HTERT RPE-1 (cell line): Measurements from ENCODE around the gene TYW3.

Experiments used
- in situ Hi-C: fragments of 300-500 bp; cut with MboI; formaldehyde crosslinking; loops from 4 replicates; pipeline ENCODE4 v1.14.3; 2020; ENCODE audit warnings: low sequenced_read_pairs

TYW3 gene, protein sequence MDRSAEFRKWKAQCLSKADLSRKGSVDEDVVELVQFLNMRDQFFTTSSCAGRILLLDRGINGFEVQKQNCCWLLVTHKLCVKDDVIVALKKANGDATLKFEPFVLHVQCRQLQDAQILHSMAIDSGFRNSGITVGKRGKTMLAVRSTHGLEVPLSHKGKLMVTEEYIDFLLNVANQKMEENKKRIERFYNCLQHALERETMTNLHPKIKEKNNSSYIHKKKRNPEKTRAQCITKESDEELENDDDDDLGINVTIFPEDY

GRCh38 chr1:74732960-74733603, at the start of gene TYW3, which contains the start of gene CRYZ:
TSS of gene TYW3 (plus strand) at chr1:74733152. CDS start at chr1:74733245, 93 bp downstream.
TSS of gene CRYZ (minus strand) at chr1:74733050. CDS start at chr1:74724821, 8,229 bp downstream.
- in situ Hi-C loops: no loop called here

GRCh38 chr1:74683656-74684055, 49.3 kb upstream of the TYW3 start:
- in situ Hi-C loops: no loop called here

GRCh38 chr1:74684301-74684700, 48.7 kb upstream of the TYW3 start:
- in situ Hi-C loops: no loop called here

DNA sequence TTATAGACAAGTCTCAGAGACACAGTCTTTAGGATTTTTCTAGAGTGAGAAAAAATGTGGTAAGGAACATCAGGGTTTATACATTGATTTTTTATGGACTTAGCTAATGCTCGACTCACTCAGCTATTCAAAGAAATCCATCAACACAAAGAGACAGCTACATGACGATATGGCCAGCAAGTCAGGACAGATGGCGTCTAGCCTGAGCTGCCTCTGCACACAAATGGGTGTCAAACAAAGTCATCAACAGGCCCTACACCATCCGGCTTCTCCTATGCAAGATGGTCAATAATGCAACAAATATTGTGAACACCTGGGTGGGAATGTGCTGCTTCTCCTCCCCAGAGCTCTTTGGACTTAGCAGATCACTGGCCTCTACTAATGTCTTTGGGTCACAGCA, 46.0 kb upstream of the TYW3 start:
- in situ Hi-C loops: no loop called here

DNA sequence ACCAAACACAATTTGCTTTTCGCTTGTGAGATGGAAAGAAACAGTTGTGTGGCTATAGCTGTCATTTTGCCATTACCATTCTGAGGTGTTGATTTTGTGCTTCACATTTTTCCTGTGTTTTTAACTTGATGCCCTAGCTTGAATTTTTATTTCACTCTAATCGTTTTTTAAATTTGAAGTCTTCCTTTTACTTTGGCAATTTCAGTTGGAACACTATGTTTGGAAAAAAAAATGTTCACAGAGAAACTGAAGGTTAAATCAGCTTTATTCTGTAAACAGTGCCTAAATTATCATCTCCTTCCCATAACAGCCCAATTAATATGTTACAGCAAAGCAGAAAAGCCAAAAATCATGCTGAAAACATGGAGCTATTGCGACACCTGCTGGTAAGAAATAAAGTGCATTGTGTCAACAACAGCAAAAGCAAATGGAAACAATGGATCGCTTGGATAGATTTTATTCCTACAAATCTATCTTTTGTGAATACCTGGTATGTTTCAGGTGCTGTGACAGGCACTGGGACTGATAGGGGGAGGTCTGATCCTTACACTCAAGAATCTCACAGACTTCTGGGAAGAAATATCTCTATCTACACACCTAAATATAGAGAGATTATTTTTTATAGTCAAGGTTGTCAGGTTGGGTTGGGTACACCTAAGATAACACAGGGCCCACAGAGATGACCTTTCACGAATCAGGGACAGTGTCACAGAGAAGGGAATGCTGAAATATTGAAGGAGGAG, 43.2 kb upstream of the TYW3 start:
- in situ Hi-C loops: no loop called here

DNA sequence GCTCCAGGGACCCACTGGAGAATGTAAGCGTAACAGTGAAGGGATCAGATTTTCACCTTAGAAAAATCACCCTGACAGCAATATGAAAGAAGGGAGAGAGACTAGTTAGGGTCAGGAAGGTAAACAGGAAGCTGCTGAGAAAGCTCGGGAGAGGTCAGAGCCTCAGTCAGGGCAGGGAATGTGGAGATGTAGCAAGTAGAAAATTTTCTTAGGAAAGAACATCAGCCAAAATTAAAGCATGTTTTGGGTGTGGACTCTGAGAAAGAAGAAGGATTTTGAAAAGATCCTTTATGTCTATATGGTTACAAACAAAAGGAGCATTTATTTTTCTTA, 42.6 kb upstream of the TYW3 start:
- in situ Hi-C loops: no loop called here

DNA sequence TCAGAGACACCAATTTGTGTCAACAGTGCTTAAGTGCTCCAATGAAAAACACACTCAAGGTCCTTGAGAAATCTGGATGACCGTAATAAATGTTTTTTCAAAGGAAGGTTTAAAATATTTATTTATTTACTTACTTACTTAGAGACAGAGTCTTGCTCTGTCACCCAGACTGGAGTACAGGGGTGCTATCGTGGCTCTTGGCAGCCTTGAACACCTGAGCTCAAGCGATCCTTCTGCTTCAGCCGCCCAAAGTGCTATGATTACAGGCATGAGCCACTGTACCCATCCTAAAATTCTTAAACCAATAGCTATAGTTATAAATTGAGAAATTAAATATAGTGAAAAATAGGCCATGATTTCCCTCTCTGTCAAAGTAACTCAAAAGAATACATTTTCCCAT, 42.0 kb upstream of the TYW3 start:
- in situ Hi-C loops: no loop called here

DNA sequence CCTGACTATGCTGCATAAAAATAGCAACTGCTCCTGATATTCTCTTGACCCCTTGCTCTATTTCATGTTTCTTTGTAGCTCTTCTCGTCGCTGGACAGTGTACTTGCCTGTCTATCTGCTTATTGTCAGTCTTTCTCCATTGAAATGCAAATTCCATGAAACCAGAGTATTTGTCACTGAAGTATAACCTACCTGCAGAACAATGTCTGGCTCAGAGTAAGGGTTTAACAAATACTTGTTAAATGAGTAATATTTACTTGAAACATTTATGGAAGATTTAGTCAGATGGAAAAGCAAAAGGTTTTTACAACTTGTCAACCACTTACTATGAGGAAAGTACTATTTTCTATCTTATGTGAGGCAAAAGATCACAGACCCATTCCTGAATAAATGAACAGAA, 39.5 kb upstream of the TYW3 start:
- in situ Hi-C loops: no loop called here

GRCh38 chr1:74697832-74698231, 35.1 kb upstream of the TYW3 start:
- in situ Hi-C loops: no loop called here

DNA sequence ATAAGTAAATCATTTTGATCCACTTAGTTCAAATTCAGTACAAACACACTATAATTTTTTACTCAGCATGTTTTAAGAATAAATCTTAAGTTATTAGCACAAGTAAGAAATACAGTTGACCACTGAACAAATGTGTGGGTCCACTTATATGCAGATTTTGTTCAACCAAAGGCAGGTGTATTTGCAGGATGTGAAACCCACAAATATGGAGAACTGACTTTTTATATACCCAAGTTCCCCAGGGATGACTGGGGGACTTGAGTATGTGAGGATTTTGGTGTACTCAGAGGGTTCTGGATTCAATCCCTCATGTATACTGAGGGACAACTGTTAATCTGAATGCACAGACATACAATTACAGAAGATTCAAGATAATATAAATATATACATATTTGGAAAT, 33.6 kb upstream of the TYW3 start:
- in situ Hi-C loops: no loop called here

GRCh38 chr1:74703386-74704182, 29.4 kb upstream of the TYW3 start:
- in situ Hi-C loops: no loop called here

DNA sequence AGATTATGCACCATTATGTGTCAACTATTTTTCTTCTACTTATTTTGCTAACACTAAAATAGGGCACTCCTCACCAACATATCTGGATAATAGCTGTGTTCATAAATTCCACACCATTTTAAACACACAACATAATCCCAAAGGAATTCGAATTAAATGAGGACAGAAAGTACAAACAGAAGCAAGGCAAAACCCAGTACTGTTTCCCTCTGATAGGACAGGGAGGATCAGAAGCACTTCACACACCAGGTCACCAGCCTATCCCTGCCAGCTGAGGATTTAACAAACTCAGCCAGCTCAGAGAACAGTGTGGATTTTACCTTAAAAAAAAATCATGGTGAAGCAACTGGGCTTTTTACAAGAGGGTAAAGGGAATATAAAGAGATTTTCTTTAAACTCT, 20.1 kb upstream of the TYW3 start:
- in situ Hi-C loops: no loop called here

GRCh38 chr1:74713849-74714248, 19.1 kb upstream of the TYW3 start:
- in situ Hi-C loops: no loop called here

DNA sequence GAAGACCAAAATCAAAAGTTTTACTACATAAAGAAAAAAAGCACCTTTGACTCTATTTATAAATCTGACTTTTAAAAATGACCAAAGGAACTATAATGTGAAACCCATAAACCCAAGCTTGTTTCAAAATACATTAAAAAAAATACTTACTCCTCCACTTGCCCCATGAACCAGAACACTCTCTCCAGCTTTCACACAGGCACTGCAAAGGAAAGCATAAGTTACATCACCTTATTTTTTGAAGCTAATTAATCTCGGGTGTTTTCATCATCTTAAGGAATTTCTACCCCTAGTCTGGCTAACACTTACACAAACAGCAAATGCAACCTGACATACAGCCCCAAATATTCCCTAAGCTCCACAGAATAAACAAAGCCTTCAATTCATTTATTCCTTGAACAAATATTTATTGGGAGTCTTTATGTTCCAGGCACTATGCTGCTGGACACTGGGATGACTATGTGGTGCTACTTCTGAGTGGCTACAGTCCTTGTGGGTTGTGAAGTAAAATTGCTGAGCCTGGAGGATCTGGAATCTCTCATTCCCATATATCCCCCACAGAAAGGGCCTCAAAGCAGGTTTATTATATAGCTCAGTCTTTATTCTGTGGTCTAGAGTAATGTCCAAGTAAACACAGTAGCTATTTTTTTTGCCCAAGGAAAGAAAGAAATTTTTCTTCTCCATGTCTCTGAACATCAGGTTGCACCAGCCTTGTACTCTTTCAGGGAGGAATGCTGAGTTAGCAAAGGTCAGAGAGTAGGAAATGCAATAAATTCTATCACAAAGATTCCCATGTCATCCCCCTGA, 18.3 kb upstream of the TYW3 start:
- in situ Hi-C loops: no loop called here

DNA sequence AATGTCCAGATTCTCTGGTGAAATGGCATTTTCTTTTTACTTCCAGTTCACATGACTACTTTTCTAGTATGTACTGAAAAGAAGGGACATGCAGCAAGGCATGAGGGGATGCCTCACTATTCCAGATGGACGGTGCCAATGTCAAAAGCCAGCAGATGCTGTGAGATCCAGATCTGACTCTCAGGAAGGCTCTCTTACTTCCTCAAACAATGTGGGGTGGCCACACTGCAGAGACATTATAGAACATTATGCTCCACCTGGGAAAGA, 17.8 kb upstream of the TYW3 start:
- in situ Hi-C loops: no loop called here

DNA sequence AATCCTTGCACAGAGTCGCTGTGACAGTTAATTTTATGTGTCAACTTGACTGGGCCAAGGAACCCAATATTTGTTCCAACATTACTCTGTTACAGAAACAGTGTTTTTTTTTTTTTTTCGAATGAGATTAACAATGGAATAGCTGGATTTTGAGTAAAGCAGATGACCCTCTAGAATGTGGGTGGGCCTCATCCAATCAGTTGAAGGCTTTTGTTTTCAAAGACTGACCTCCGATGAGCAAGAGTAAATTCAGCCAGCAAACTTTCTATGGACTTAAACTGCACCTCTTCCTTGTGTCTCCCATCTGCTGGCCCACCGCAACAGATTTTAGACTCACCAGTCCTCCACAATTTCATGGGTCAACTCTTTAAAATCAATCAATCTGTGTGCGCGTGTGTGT, 17.1 kb upstream of the TYW3 start:
- in situ Hi-C loops: no loop called here

GRCh38 chr1:74716822-74717221, 16.1 kb upstream of the TYW3 start:
- in situ Hi-C loops: no loop called here

GRCh38 chr1:74717626-74718025, 15.3 kb upstream of the TYW3 start:
- in situ Hi-C loops: no loop called here

GRCh38 chr1:74726063-74726462, 6.9 kb upstream of the TYW3 start:
- in situ Hi-C loops: no loop called here

DNA sequence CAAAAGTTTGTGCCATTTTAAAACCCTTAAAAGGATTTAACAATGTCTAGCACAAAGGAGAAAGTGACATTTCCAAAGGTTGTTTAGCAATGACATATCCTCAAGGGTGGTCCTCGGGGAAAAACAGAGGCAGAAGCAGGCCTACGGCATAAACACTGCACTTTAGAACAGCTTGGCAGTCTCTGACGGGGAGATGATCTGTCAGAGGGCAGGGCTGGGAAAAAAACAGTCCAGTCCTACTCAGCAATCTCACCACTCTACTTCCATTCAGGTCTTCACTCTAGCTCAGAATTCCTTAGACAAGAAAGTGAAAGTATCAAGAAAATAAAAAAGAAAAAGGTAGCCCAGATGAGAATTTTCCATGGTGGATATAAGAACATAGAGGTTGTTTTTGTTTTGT, 4.2 kb upstream of the TYW3 start:
- in situ Hi-C loops: no loop called here
